Stimulated activated CD4-positive, alpha-beta T cell treated with anti-CD3 and anti-CD28 coated beads, Interleukin-1b, Interleukin-23, amount 100 ng/mL, for 1 hour (primary cell): ENCODE data around the gene MPZL2.
"Not testable (repeated sequence)": the region's sequence is repeated elsewhere in the genome, so short reads cannot be mapped to it uniquely, and the experiment has no call there.

Source experiments
- DNase-seq, 2 donors: peaks; one replicate each; pipeline ENCODE4 v3.0.0-alpha.2; 2020; ENCODE audit warnings: low read depth in 2 of 2

Gene MPZL2

GRCh38 chr11:118263695-118264568, at the start of gene MPZL2:
Gene MPZL2, minus strand, starts transcription at chr11:118264297. Its CDS starts 144 bp downstream, at chr11:118264153.
- DNase-seq = no peak

- DNase-seq = no peak
These were observed 49.1 kb upstream of the MPZL2 start for GRCh38 chr11:118313242-118313641.

- DNase-seq = no peak
These were observed 48.2 kb upstream of the MPZL2 start for GRCh38 chr11:118312328-118312727.

- no peak for DNase-seq
These were observed 47.4 kb upstream of the MPZL2 start for GRCh38 chr11:118311518-118311917.

- no peak for DNase-seq
These were observed 46.8 kb upstream of the MPZL2 start for GRCh38 chr11:118310781-118311485.

- no peak for DNase-seq
These were observed 46.2 kb upstream of the MPZL2 start for GRCh38 chr11:118310271-118310670.

- not testable (repeated sequence) for DNase-seq
These were observed 45.0 kb upstream of the MPZL2 start for GRCh38 chr11:118308995-118309528.

GRCh38 chr11:118306556-118306955, 42.5 kb upstream of the MPZL2 start:
- no peak for DNase-seq

GRCh38 chr11:118305726-118306125, 41.6 kb upstream of the MPZL2 start:
- no peak for DNase-seq

- peak in 1 of 2 donors; percentile 41 for DNase-seq
These were observed 40.6 kb upstream of the MPZL2 start, which contains the start of gene CD3E for GRCh38 chr11:118304568-118305248. Gene CD3E, plus strand, starts transcription at chr11:118304730. Its CDS starts 223 bp downstream, at chr11:118304953.

GRCh38 chr11:118304227-118304567, 40.1 kb upstream of the MPZL2 start:
- no peak for DNase-seq

- no peak for DNase-seq
These were observed 37.6 kb upstream of the MPZL2 start for GRCh38 chr11:118301600-118302195.

GRCh38 chr11:118295815-118296454, 31.8 kb upstream of the MPZL2 start:
- no peak for DNase-seq

- no peak for DNase-seq
These were observed 31.1 kb upstream of the MPZL2 start for GRCh38 chr11:118295199-118295598.

- DNase-seq = no peak
These were observed 30.0 kb upstream of the MPZL2 start for GRCh38 chr11:118294053-118294452.

- DNase-seq = no peak
These were observed 27.5 kb upstream of the MPZL2 start for GRCh38 chr11:118291477-118292135.

GRCh38 chr11:118290923-118291322, 26.8 kb upstream of the MPZL2 start:
- DNase-seq = no peak

GRCh38 chr11:118289401-118289800, 25.3 kb upstream of the MPZL2 start:
- no peak for DNase-seq

GRCh38 chr11:118287006-118287405, 22.9 kb upstream of the MPZL2 start:
- DNase-seq = no peak

- no peak for DNase-seq
These were observed 22.4 kb upstream of the MPZL2 start for GRCh38 chr11:118286545-118286944.
